MG63 (cell line): ENCODE results near the gene HOXD12. TPM values are rescaled to one million over a fixed set of nuclear protein-coding genes. Genes with fewer than 3 reads are reported as not detected.

ENCODE experiments used
- total RNA-seq: library from RNA; depleted of rRNA; stranded (reverse); fragments of >200 nt; shearing (Covaris generic); gene quantifications from 2 replicates; pipeline ENCODE4 v1.2.3, GENCODE V29; 2014; ENCODE audit warnings: low replicate concordance; rRNA removed

The HOXD12 gene
- total RNA-seq, 1 experiment from 2014 or later = not detected

Other genes with a start within 250 kb of the HOXD12 start
- gene LNPK, start 97.5 kb upstream of the HOXD12 start, total RNA-seq = 38.4 and 71.7 TPM in 2 replicates
- not detected in 2 replicates for gene EVX2, start 15.8 kb upstream of the HOXD12 start, total RNA-seq
- gene HOXD13, start 7.1 kb upstream of the HOXD12 start, total RNA-seq = 3.4 and 5.4 TPM in 2 replicates
- 3.6 and 9.7 TPM in 2 replicates for gene HOXD11, start 7.5 kb downstream of the HOXD12 start, total RNA-seq
- 3.8 and 4.8 TPM in 2 replicates for gene HOXD10, start 17.0 kb downstream of the HOXD12 start, total RNA-seq
- gene HOXD9, start 22.9 kb downstream of the HOXD12 start, total RNA-seq = 0.16 and 2.3 TPM in 2 replicates
- 13.4 and 15.5 TPM in 2 replicates for gene HOXD8, start 29.9 kb downstream of the HOXD12 start, total RNA-seq
- 0.26 TPM in 1 of 2 replicates, not detected in the other for gene HOXD4, start 51.8 kb downstream of the HOXD12 start, total RNA-seq
- gene HOXD3, start 57.5 kb downstream of the HOXD12 start, total RNA-seq = 0.32 and 1.5 TPM in 2 replicates
- 0.20 TPM in 1 of 2 replicates, not detected in the other for gene HOXD1, start 88.9 kb downstream of the HOXD12 start, total RNA-seq
- 34.8 and 40.6 TPM in 2 replicates for gene MTX2, start 169.6 kb downstream of the HOXD12 start, total RNA-seq